B cell (primary cell): Measurements from ENCODE around the gene LILRB3. TPM values are rescaled to one million over a fixed set of nuclear protein-coding genes. Genes with fewer than 3 reads are reported as not detected.

ENCODE experiments used
- ATAC-seq: fragments of 200-7000 bp; cut with Tn5 transposase; one replicate; pipeline ENCODE4 v1.10.0; 2021; ENCODE audit warnings: low read depth, mild to moderate bottlenecking, moderate number of reproducible peaks, moderate library complexity
- CTCF ChIA-PET: fragments of 350-600 bp; sonication (Branson Sonifier 250); formaldehyde crosslinking; loops from one replicate; lab custom pipeline; 2021; ENCODE audit warnings: antibody characterized with exemption, inconsistent platforms; lab: Charles Lee
- POLR2A ChIA-PET: fragments of 350-600 bp; sonication (Branson Sonifier 250); formaldehyde crosslinking; loops from one replicate; lab custom pipeline; 2021; ENCODE audit warnings: antibody characterized with exemption; lab: Charles Lee
- DNase-seq: peaks from one replicate; pipeline ENCODE4 v3.0.0; 2013
- H2AFZ ChIP-seq: 2 replicates; pipeline ENCODE4 v1.6.1; 2012; ENCODE audit warnings: mild to moderate bottlenecking, low read depth, low read length; ENCODE audit not compliant: insufficient read depth, poor library complexity, severe bottlenecking
- H3K27ac ChIP-seq, 2 donors: 1 replicate in 1 of 2; 2 replicates in 1 of 2; pipeline ENCODE4 v1.5.1; 2012 to 2013; ENCODE audit warnings: low read length in 2 of 2, mild to moderate bottlenecking in 2 of 2, moderate library complexity in 1 of 2
- H3K27me3 ChIP-seq, 4 experiments: fragments of 200-600 bp in 1 of 4; sonication (generic) in 1 of 4; replicated peaks in 1 of 4; 1 replicate in 2 of 4; 2 replicates in 2 of 4; pipeline versions ENCODE4 v1.6.1 to v1.7.0; 2013 to 2016; ENCODE audit warnings: low read length in 3 of 4, mild to moderate bottlenecking in 2 of 4, mixed read lengths in 1 of 4, moderate library complexity in 1 of 4; ENCODE audit not compliant: insufficient read depth in 4 of 4, control insufficient read depth in 3 of 4; ENCODE audit errors: control extremely low read depth in 1 of 4
- H3K36me3 ChIP-seq, 2 experiments: replicated peaks in 1 of 2; 1 replicate in 1 of 2; 2 replicates in 1 of 2; pipeline versions ENCODE4 v1.6.1 to v1.7.1; 2013; ENCODE audit warnings: low read length in 1 of 2; ENCODE audit not compliant: insufficient read depth in 2 of 2, control insufficient read depth in 1 of 2; ENCODE audit errors: control extremely low read depth in 1 of 2, extremely low read depth in 1 of 2
- H3K4me1 ChIP-seq, 2 donors: fragments of 200-600 bp in 1 of 2; sonication (generic) in 1 of 2; 1 replicate in 1 of 2; 2 replicates in 1 of 2; pipeline versions ENCODE4 v1.5.1 to v1.6.1; 2013 to 2017; ENCODE audit warnings: low read length in 2 of 2; ENCODE audit not compliant: control insufficient read depth in 2 of 2, insufficient read depth in 2 of 2
- H3K4me2 ChIP-seq: replicated peaks from 2 replicates; pipeline ENCODE3; 2012; ENCODE audit warnings: mild to moderate bottlenecking, low read depth, low read length; ENCODE audit not compliant: poor library complexity, severe bottlenecking
- H3K4me3 ChIP-seq, 5 experiments: fragments of 200-600 bp in 1 of 5; sonication (generic) in 1 of 5; 1 replicate in 3 of 5; 2 replicates in 2 of 5; pipeline versions ENCODE4 v1.5.1 to v1.7.0; 2011 to 2016; ENCODE audit warnings: low read length in 4 of 5, mild to moderate bottlenecking in 4 of 5, low read depth in 2 of 5, control low read depth in 1 of 5, moderate library complexity in 1 of 5; ENCODE audit not compliant: insufficient read depth in 1 of 5; ENCODE audit errors: control extremely low read depth in 1 of 5, extremely low read depth in 1 of 5
- H3K79me2 ChIP-seq: fragments of 200-600 bp; sonication (generic); one replicate; pipeline ENCODE4 v1.6.0; 2016; ENCODE audit warnings: low read length; ENCODE audit not compliant: control insufficient read depth, insufficient read depth
- H3K9ac ChIP-seq: fragments of 200-600 bp; sonication (generic); 2 replicates; pipeline ENCODE4 v1.6.1; 2017; ENCODE audit warnings: mild to moderate bottlenecking, low read length, moderate library complexity
- H3K9me3 ChIP-seq, 3 donors: one replicate each; pipeline versions ENCODE4 v1.6.1 to v1.7.1; 2013; ENCODE audit warnings: low read length in 2 of 3; ENCODE audit not compliant: control insufficient read depth in 2 of 3, insufficient read depth in 1 of 3; ENCODE audit errors: control extremely low read depth in 1 of 3
- H4K20me1 ChIP-seq: 2 replicates; pipeline ENCODE4 v1.6.0; 2012; ENCODE audit warnings: mild to moderate bottlenecking, low read length; ENCODE audit not compliant: insufficient read depth, control insufficient read depth, poor library complexity, severe bottlenecking
- H3K27ac Mint-ChIP-seq: one replicate; pipeline ENCODE4 v1.8.0; 2021; ENCODE audit warnings: mixed read lengths
- H3K27me3 Mint-ChIP-seq: one replicate; pipeline ENCODE4 v1.8.0; 2021; ENCODE audit warnings: mixed read lengths
- H3K4me1 Mint-ChIP-seq: one replicate; pipeline ENCODE4 v1.8.0; 2021; ENCODE audit warnings: mixed read lengths
- H3K4me3 Mint-ChIP-seq: one replicate; pipeline ENCODE4 v1.8.0; 2021; ENCODE audit warnings: mixed read lengths
- H3K9me3 Mint-ChIP-seq: one replicate; pipeline ENCODE4 v1.8.0; 2022; ENCODE audit warnings: mixed read lengths; ENCODE audit not compliant: insufficient read depth
- EZH2 ChIP-seq: IDR thresholded peaks from 2 replicates; pipeline ENCODE4 v1.6.1; 2012; ENCODE audit warnings: borderline replicate concordance, low read depth, mild to moderate bottlenecking, moderate library complexity, low read length; ENCODE audit not compliant: insufficient read depth, poor library complexity, severe bottlenecking
- WGBS: methylation state at CpG from one replicate; pipeline ENCODE4 v1.1.5; 2013; ENCODE audit warnings: missing lambda C conversion rate; ENCODE audit not compliant: insufficient coverage; 5-methylcytosine and 5-hydroxymethylcytosine counted together
- intact Hi-C: fragments of 100-400 bp; cut with micrococcal nuclease; formaldehyde crosslinking; loops from one replicate; pipeline ENCODE4 v1.10.0; 2022
- polyA plus RNA-seq: library from polyadenylated mRNA; depleted of rRNA; stranded (reverse); fragments of >200 nt; gene quantifications from 2 replicates; pipeline ENCODE4 v1.2.3, GENCODE V29; 2012
- total RNA-seq, 2 donors: library from RNA; stranded (reverse); fragments of 120-200 nt in 1 of 2; gene quantifications; 1 replicate in 1 of 2; 2 replicates in 1 of 2; pipeline versions ENCODE4 v1.2.3 to v1.2.4, GENCODE V29; 2013 to 2022
- TF ChIP-seq, protein P1 (sequence below): fragments of 200-600 bp; IDR thresholded peaks from one replicate; pipeline ENCODE4 v1.8.0; 2022; ENCODE audit warnings: antibody characterized with exemption, mild to moderate bottlenecking

LILRB3 gene
- total and polyA plus RNA-seq, 2 donors (not counting 1 experiment from before 2014, with no cell fraction given) = 0.25 to 2.3 TPM

DNA sequence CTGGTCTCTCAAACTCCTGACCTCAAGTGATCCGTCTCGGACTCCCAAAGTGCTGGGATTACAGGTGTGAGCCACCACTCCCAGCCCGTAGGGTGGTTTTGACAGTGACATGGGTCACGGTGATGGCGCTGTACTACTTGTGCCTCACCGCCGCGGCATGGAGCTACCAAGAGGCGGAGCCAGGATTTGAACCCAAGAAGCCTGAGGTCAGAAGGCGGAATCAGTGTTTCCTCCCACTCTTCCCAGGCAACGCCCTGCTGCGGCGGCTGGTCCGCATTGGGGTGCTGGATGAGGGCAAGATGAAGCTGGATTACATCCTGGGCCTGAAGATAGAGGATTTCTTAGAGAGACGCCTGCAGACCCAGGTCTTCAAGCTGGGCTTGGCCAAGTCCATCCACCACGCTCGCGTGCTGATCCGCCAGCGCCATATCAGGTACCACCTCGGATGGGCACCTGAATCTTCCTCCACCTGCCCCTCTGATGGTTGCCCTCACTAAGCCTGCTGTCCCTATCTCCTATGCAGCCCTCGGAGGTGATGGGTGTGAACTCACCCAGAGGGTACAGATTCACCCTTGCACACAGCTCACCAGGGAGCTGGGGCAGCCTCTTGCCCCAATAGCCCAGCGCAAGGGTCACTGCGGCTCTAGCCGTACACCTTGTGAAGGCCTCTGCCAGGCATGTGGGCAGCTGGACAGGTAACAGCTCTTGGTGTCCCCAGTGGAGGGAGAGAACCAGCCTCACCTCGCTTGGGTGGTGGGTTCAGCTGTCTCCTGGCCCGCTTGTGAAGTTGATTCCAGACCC, 16.6 kb downstream of the LILRB3 start:
- Histone ChIP-seq H3K79me2 (peaks cover 92% of the 10 kb centered on the region), H3K4me3 (no peak overlapping the region)
- ATAC-seq = no peak

More for the DNA sequence above, 16.6 kb downstream of the LILRB3 start:
- ChIA-PET POLR2A (interaction anchor here (1.8 kb wide), 1 partner anchor 15 kb away, joined by 5 read pairs; the partner anchor contains the start of gene TSEN34), CTCF (interaction anchor here (0.5 to 1.1 kb wide), 2 partner anchors 60 to 355 kb away, joined by 3 read pairs; no protein-coding TSS in a partner anchor)
- no peak overlapping the region for H3K4me2 ChIP-seq
- no peak overlapping the region for H2AFZ ChIP-seq
- Mint-ChIP-seq H3K4me1 (peaks cover 82% of the 10 kb centered on the region), H3K27me3 (no peaks in the 10 kb centered on the region), H3K9me3 (no peaks in the 10 kb centered on the region), H3K4me3 (no peak overlapping the region), H3K27ac (no peak overlapping the region)
- H3K9ac ChIP-seq = no peak overlapping the region
- DNase-seq = no peak
- H3K27ac ChIP-seq = no peak overlapping the region
- intact Hi-C loops = no loop called here
- H3K36me3 ChIP-seq = peaks cover 7 to 66% of the 10 kb centered on the region in 2 experiments
- 93% methylated on average over 17 of the region's 27 CpGs for WGBS
- H4K20me1 ChIP-seq = peaks cover 97% of the 10 kb centered on the region
- no peaks in the 10 kb centered on the region for H3K9me3 ChIP-seq
- peaks cover 50 to 87% of the 10 kb centered on the region in 2 donors for H3K4me1 ChIP-seq
- H3K27me3 ChIP-seq = no peaks in the 10 kb centered on the region
- no peak for TF ChIP-seq EZH2
- TF ChIP-seq, protein P1, sequence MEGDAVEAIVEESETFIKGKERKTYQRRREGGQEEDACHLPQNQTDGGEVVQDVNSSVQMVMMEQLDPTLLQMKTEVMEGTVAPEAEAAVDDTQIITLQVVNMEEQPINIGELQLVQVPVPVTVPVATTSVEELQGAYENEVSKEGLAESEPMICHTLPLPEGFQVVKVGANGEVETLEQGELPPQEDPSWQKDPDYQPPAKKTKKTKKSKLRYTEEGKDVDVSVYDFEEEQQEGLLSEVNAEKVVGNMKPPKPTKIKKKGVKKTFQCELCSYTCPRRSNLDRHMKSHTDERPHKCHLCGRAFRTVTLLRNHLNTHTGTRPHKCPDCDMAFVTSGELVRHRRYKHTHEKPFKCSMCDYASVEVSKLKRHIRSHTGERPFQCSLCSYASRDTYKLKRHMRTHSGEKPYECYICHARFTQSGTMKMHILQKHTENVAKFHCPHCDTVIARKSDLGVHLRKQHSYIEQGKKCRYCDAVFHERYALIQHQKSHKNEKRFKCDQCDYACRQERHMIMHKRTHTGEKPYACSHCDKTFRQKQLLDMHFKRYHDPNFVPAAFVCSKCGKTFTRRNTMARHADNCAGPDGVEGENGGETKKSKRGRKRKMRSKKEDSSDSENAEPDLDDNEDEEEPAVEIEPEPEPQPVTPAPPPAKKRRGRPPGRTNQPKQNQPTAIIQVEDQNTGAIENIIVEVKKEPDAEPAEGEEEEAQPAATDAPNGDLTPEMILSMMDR = no peak
